GM18861 (cell line): Measurements from ENCODE around the gene NADSYN1.

Source experiments
- ATAC-seq: cut with Tn5 transposase; IDR thresholded peaks from one replicate; pipeline ENCODE4 v1.9.1; 2021; ENCODE audit not compliant: unreplicated experiment

NADSYN1 gene

GRCh38 chr11:71489311-71490043 is 36.5 kb downstream of the NADSYN1 start:
- no peak for ATAC-seq

GRCh38 chr11:71490044-71490730 is 37.2 kb downstream of the NADSYN1 start:
- no peak for ATAC-seq

- no peak for ATAC-seq
Measured at GRCh38 chr11:71490731-71491390, 37.9 kb downstream of the NADSYN1 start.

- no peak for ATAC-seq
Measured at GRCh38 chr11:71491531-71491930, 38.5 kb downstream of the NADSYN1 start.

GRCh38 chr11:71491940-71492339 is 38.9 kb downstream of the NADSYN1 start:
- no peak for ATAC-seq

GRCh38 chr11:71495286-71496230 is 42.6 kb downstream of the NADSYN1 start:
- no peak for ATAC-seq

GRCh38 chr11:71496421-71496820 is 43.4 kb downstream of the NADSYN1 start:
- no peak for ATAC-seq

- ATAC-seq, result no peak
Measured at GRCh38 chr11:71498091-71498490, 45.1 kb downstream of the NADSYN1 start.

GRCh38 chr11:71499125-71499524 is 46.1 kb downstream of the NADSYN1 start:
- no peak for ATAC-seq

GRCh38 chr11:71499546-71499945 is 46.5 kb downstream of the NADSYN1 start:
- ATAC-seq, result no peak

GRCh38 chr11:71500601-71501021 is 47.6 kb downstream of the NADSYN1 start:
- ATAC-seq, result no peak

GRCh38 chr11:71501071-71501985 is 48.3 kb downstream of the NADSYN1 start:
- no peak for ATAC-seq

GRCh38 chr11:71502026-71502425 is 49.0 kb downstream of the NADSYN1 start:
- no peak for ATAC-seq

- ATAC-seq, result no peak
Measured at GRCh38 chr11:71502871-71503435, 50.0 kb downstream of the NADSYN1 start.

GRCh38 chr11:71504531-71504930 is 51.5 kb downstream of the NADSYN1 start:
- no peak for ATAC-seq

GRCh38 chr11:71505001-71505400 is 52.0 kb downstream of the NADSYN1 start:
- ATAC-seq, result no peak

- ATAC-seq, result no peak
Measured at GRCh38 chr11:71505781-71506180, 52.8 kb downstream of the NADSYN1 start.

GRCh38 chr11:71507102-71507501 is 54.1 kb downstream of the NADSYN1 start:
- ATAC-seq, result no peak
